B cell (primary cell): ENCODE data around the gene UNCX. TPM values are rescaled to one million over a fixed set of nuclear protein-coding genes. Genes with fewer than 3 reads are reported as not detected.

ENCODE experiments used
- ATAC-seq: fragments of 200-7000 bp; cut with Tn5 transposase; one replicate; pipeline ENCODE4 v1.10.0; 2021; ENCODE audit warnings: low read depth, mild to moderate bottlenecking, moderate number of reproducible peaks, moderate library complexity
- CTCF ChIA-PET: fragments of 350-600 bp; sonication (Branson Sonifier 250); formaldehyde crosslinking; loops from one replicate; lab custom pipeline; 2021; ENCODE audit warnings: antibody characterized with exemption, inconsistent platforms; lab: Charles Lee
- POLR2A ChIA-PET: fragments of 350-600 bp; sonication (Branson Sonifier 250); formaldehyde crosslinking; loops from one replicate; lab custom pipeline; 2021; ENCODE audit warnings: antibody characterized with exemption; lab: Charles Lee
- DNase-seq: peaks from one replicate; pipeline ENCODE4 v3.0.0; 2013
- H2AFZ ChIP-seq: 2 replicates; pipeline ENCODE4 v1.6.1; 2012; ENCODE audit warnings: mild to moderate bottlenecking, low read depth, low read length; ENCODE audit not compliant: insufficient read depth, poor library complexity, severe bottlenecking
- H3K27ac ChIP-seq, 2 donors: 1 replicate in 1 of 2; 2 replicates in 1 of 2; pipeline ENCODE4 v1.5.1; 2012 to 2013; ENCODE audit warnings: low read length in 2 of 2, mild to moderate bottlenecking in 2 of 2, moderate library complexity in 1 of 2
- H3K27me3 ChIP-seq, 4 experiments: fragments of 200-600 bp in 1 of 4; sonication (generic) in 1 of 4; replicated peaks in 1 of 4; 1 replicate in 2 of 4; 2 replicates in 2 of 4; pipeline versions ENCODE4 v1.6.1 to v1.7.0; 2013 to 2016; ENCODE audit warnings: low read length in 3 of 4, mild to moderate bottlenecking in 2 of 4, mixed read lengths in 1 of 4, moderate library complexity in 1 of 4; ENCODE audit not compliant: insufficient read depth in 4 of 4, control insufficient read depth in 3 of 4; ENCODE audit errors: control extremely low read depth in 1 of 4
- H3K36me3 ChIP-seq, 2 experiments: replicated peaks in 1 of 2; 1 replicate in 1 of 2; 2 replicates in 1 of 2; pipeline versions ENCODE4 v1.6.1 to v1.7.1; 2013; ENCODE audit warnings: low read length in 1 of 2; ENCODE audit not compliant: insufficient read depth in 2 of 2, control insufficient read depth in 1 of 2; ENCODE audit errors: control extremely low read depth in 1 of 2, extremely low read depth in 1 of 2
- H3K4me1 ChIP-seq, 2 donors: fragments of 200-600 bp in 1 of 2; sonication (generic) in 1 of 2; 1 replicate in 1 of 2; 2 replicates in 1 of 2; pipeline versions ENCODE4 v1.5.1 to v1.6.1; 2013 to 2017; ENCODE audit warnings: low read length in 2 of 2; ENCODE audit not compliant: control insufficient read depth in 2 of 2, insufficient read depth in 2 of 2
- H3K4me2 ChIP-seq: replicated peaks from 2 replicates; pipeline ENCODE3; 2012; ENCODE audit warnings: mild to moderate bottlenecking, low read depth, low read length; ENCODE audit not compliant: poor library complexity, severe bottlenecking
- H3K4me3 ChIP-seq, 5 experiments: fragments of 200-600 bp in 1 of 5; sonication (generic) in 1 of 5; 1 replicate in 3 of 5; 2 replicates in 2 of 5; pipeline versions ENCODE4 v1.5.1 to v1.7.0; 2011 to 2016; ENCODE audit warnings: low read length in 4 of 5, mild to moderate bottlenecking in 4 of 5, low read depth in 2 of 5, control low read depth in 1 of 5, moderate library complexity in 1 of 5; ENCODE audit not compliant: insufficient read depth in 1 of 5; ENCODE audit errors: control extremely low read depth in 1 of 5, extremely low read depth in 1 of 5
- H3K79me2 ChIP-seq: fragments of 200-600 bp; sonication (generic); one replicate; pipeline ENCODE4 v1.6.0; 2016; ENCODE audit warnings: low read length; ENCODE audit not compliant: control insufficient read depth, insufficient read depth
- H3K9ac ChIP-seq: fragments of 200-600 bp; sonication (generic); 2 replicates; pipeline ENCODE4 v1.6.1; 2017; ENCODE audit warnings: mild to moderate bottlenecking, low read length, moderate library complexity
- H3K9me3 ChIP-seq, 3 donors: one replicate each; pipeline versions ENCODE4 v1.6.1 to v1.7.1; 2013; ENCODE audit warnings: low read length in 2 of 3; ENCODE audit not compliant: control insufficient read depth in 2 of 3, insufficient read depth in 1 of 3; ENCODE audit errors: control extremely low read depth in 1 of 3
- H4K20me1 ChIP-seq: 2 replicates; pipeline ENCODE4 v1.6.0; 2012; ENCODE audit warnings: mild to moderate bottlenecking, low read length; ENCODE audit not compliant: insufficient read depth, control insufficient read depth, poor library complexity, severe bottlenecking
- H3K27ac Mint-ChIP-seq: one replicate; pipeline ENCODE4 v1.8.0; 2021; ENCODE audit warnings: mixed read lengths
- H3K27me3 Mint-ChIP-seq: one replicate; pipeline ENCODE4 v1.8.0; 2021; ENCODE audit warnings: mixed read lengths
- H3K4me1 Mint-ChIP-seq: one replicate; pipeline ENCODE4 v1.8.0; 2021; ENCODE audit warnings: mixed read lengths
- H3K4me3 Mint-ChIP-seq: one replicate; pipeline ENCODE4 v1.8.0; 2021; ENCODE audit warnings: mixed read lengths
- H3K9me3 Mint-ChIP-seq: one replicate; pipeline ENCODE4 v1.8.0; 2022; ENCODE audit warnings: mixed read lengths; ENCODE audit not compliant: insufficient read depth
- CTCF ChIP-seq: fragments of 200-600 bp; IDR thresholded peaks from one replicate; pipeline ENCODE4 v1.8.0; 2022; ENCODE audit warnings: antibody characterized with exemption, mild to moderate bottlenecking
- EZH2 ChIP-seq: IDR thresholded peaks from 2 replicates; pipeline ENCODE4 v1.6.1; 2012; ENCODE audit warnings: borderline replicate concordance, low read depth, mild to moderate bottlenecking, moderate library complexity, low read length; ENCODE audit not compliant: insufficient read depth, poor library complexity, severe bottlenecking
- WGBS: methylation state at CpG from one replicate; pipeline ENCODE4 v1.1.5; 2013; ENCODE audit warnings: missing lambda C conversion rate; ENCODE audit not compliant: insufficient coverage; 5-methylcytosine and 5-hydroxymethylcytosine counted together
- intact Hi-C: fragments of 100-400 bp; cut with micrococcal nuclease; formaldehyde crosslinking; loops from one replicate; pipeline ENCODE4 v1.10.0; 2022
- polyA plus RNA-seq: library from polyadenylated mRNA; depleted of rRNA; stranded (reverse); fragments of >200 nt; gene quantifications from 2 replicates; pipeline ENCODE4 v1.2.3, GENCODE V29; 2012
- total RNA-seq, 2 donors: library from RNA; stranded (reverse); fragments of 120-200 nt in 1 of 2; gene quantifications; 1 replicate in 1 of 2; 2 replicates in 1 of 2; pipeline versions ENCODE4 v1.2.3 to v1.2.4, GENCODE V29; 2013 to 2022

Gene UNCX
- total and polyA plus RNA-seq, 2 donors (not counting 1 experiment from before 2014, with no cell fraction given), result not detected

DNA sequence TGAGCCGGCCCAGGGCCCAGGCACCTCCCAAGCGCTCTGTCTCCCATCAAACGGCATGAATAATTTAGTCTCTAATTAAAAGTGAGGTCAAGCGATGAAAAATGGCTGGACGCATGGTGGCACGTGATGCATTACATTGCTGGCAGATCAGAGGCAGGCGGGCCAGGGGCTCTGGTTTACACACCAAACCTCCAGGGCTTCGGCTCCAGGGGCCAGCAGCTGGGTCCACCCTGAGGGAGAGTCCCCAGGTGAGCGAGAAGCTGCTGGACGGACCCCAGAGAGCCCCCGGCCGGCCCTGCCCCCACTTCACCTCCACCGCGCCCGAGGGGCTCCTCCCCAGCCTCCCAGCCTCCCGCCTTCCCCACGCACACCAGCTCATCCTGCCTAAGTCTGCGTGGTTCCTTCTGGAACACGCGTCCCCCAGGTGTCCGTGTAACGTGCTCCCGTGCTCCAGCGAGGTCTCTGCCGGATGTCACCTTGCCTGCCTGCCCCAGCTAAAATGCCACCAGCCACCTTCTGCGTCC is 23.2 kb downstream of the UNCX start:
- H3K4me3 ChIP-seq, result no peak overlapping the region
- WGBS, result 75% methylated on average over 26 of the region's 26 CpGs
- no peaks in the 10 kb centered on the region for H3K9me3 Mint-ChIP-seq
- no peak overlapping the region for H3K4me3 Mint-ChIP-seq
- H2AFZ ChIP-seq, result no peak overlapping the region
- H3K4me1 ChIP-seq, result no peaks in the 10 kb centered on the region
- no peak overlapping the region for H3K27ac Mint-ChIP-seq
- no peaks in the 10 kb centered on the region for H3K4me1 Mint-ChIP-seq
- H3K9ac ChIP-seq, result no peak overlapping the region
- peaks cover 0 to 33% (median 0%) of the 10 kb centered on the region in 4 experiments for H3K27me3 ChIP-seq
- H3K79me2 ChIP-seq, result no peaks in the 10 kb centered on the region
- intact Hi-C loops, result no loop called here
- DNase-seq (no peak), ATAC-seq (no peak)
- H3K27ac ChIP-seq, result no peak overlapping the region
- H3K36me3 ChIP-seq, result no peaks in the 10 kb centered on the region
- CTCF ChIA-PET, result no interaction called here
- H3K27me3 Mint-ChIP-seq, result peaks cover 39% of the 10 kb centered on the region
- no peaks in the 10 kb centered on the region for H3K9me3 ChIP-seq
- H4K20me1 ChIP-seq, result no peaks in the 10 kb centered on the region
- POLR2A ChIA-PET, result no interaction called here
- H3K4me2 ChIP-seq, result no peak overlapping the region
- TF ChIP-seq CTCF, result no peak
- TF ChIP-seq EZH2, result no peak

DNA sequence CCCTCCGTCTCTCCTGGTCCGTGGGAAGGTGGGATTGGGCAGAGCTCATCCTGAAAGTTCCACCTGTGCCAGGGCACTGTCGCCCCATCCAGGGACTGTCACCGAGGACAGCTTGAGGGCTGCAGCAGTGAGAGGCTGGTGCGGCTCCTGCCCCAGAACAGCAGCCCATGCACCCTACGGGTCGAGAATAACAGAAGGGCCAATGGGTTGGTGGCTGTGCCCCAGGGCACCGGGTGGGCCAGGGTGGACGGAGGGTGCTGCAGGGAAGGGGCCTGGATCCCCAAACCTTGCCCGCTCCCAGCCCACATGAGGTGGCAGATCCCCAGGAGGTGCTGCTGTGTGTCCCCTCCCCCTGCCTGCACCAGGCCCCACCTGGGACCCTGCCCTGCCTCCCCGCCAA is 23.9 kb downstream of the UNCX start:
- Histone ChIP-seq H3K79me2 (no peaks in the 10 kb centered on the region), H3K36me3 (no peaks in the 10 kb centered on the region), H2AFZ (no peak overlapping the region), H3K9me3 (no peaks in the 10 kb centered on the region), H4K20me1 (no peaks in the 10 kb centered on the region), H3K9ac (no peak overlapping the region), H3K4me3 (no peak overlapping the region), H3K27me3 (peaks cover 0 to 26% (median 0%) of the 10 kb centered on the region in 4 experiments), H3K4me2 (no peak overlapping the region), H3K4me1 (no peaks in the 10 kb centered on the region), H3K27ac (no peak overlapping the region)
- CTCF ChIA-PET, result no interaction called here
- Mint-ChIP-seq H3K9me3 (no peaks in the 10 kb centered on the region), H3K4me1 (no peaks in the 10 kb centered on the region), H3K27ac (no peak overlapping the region), H3K27me3 (peaks cover 33% of the 10 kb centered on the region), H3K4me3 (no peak overlapping the region)
- POLR2A ChIA-PET, result no interaction called here
- TF ChIP-seq EZH2 (no peak), CTCF (no peak)
- intact Hi-C loops, result no loop called here
- DNase-seq (no peak), ATAC-seq (no peak)
- WGBS, result 91% methylated on average over 11 of the region's 11 CpGs
